Measurements from ENCODE around the gene CXADR.
"Not testable (repeated sequence)": the region's sequence is repeated elsewhere in the genome, so short reads cannot be mapped to it uniquely, and the experiment has no call there.

The CXADR gene

GRCh38 chr21:17512253-17513213, at the start of gene CXADR:
CXADR (plus strand) TSS chr21:17513043; CDS start chr21:17513130, 87 bp downstream.
- DNase-seq, result peak; percentile 74 to 89 (median 78)

- no peak for DNase-seq
These were observed 46.7 kb upstream of the CXADR start for GRCh38 chr21:17466166-17466565.

DNA sequence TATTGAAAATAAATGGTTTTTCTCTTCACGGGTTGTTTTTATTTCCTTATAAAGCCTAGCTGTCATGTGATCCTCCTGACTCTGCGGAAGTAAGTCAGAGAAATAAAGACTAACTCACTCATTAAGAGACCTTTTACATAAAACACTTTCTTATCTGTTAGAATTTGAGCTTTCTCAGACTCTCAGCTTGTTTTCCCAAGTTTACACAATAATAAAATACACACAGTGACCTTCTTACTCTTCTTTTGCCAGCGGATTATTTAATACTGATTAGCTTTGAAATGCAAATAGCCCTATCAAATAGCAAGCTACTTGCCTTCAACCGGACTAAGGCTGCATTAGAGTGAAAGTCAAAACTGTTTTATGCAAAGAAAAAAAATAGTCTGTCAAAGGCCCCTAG, 45.5 kb upstream of the CXADR start:
- no peak for DNase-seq

DNA sequence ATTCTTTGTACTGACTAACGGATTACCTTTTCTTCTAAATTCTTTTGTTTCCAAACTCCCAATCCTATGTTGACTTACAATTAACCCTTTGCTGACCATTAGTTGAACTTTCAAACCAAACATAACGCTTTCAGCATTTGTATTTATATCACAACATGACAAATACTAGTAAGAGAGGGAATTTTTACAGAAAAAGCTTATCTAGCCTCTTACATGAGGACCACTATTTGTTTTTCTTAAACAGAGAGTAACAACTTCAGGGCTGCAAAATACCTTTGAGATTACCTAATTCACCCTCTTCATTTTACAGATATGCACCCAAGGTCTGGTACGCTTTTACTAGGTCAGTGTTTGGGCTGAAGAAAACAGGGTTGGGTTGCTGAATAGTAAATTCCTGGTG, 45.0 kb upstream of the CXADR start:
- no peak for DNase-seq

GRCh38 chr21:17468698-17469097, 44.1 kb upstream of the CXADR start:
- no peak for DNase-seq

- no peak for DNase-seq
These were observed 43.1 kb upstream of the CXADR start for GRCh38 chr21:17469727-17470126.

DNA sequence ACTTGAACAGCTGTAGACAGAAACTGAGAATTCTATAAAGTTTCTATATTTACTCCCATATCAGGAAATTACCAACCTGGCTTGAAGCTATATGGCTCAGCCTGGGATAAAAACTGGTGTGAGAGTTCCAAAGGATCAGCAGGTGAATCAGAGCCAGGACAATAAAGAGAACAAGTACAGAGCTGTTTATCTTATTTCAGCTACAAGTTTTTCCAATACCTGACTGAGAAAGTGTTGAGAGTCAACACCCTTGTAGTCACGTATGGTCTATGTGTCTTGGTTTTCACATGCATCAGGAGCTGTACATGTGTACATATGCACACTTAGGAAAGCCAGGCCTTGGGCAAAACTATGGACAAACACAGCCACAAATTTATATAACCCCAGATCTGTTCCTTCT, 40.7 kb upstream of the CXADR start:
- no peak for DNase-seq

GRCh38 chr21:17472592-17473271, 40.1 kb upstream of the CXADR start:
- DNase-seq, result no peak

GRCh38 chr21:17476006-17476405, 36.8 kb upstream of the CXADR start:
- no peak for DNase-seq

DNA sequence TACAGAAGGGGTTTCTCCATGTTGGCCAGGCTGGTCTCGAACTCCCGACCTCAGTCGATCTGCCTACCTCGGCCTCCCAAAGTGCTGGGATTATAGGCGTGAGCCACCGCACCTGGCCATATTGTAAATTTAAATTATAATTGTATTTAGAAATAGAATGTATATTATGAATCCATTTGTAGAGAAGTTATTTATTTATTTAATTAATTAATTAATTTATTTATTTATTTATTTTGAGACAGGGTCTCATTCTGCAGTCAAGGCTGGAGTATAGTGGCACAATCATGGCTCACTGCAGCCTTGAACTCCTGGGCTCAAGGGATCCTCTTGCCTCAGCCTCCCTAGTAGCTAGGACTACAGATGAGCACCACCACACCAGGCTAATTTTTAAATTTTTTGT, 34.7 kb upstream of the CXADR start:
- not testable (repeated sequence) for DNase-seq

DNA sequence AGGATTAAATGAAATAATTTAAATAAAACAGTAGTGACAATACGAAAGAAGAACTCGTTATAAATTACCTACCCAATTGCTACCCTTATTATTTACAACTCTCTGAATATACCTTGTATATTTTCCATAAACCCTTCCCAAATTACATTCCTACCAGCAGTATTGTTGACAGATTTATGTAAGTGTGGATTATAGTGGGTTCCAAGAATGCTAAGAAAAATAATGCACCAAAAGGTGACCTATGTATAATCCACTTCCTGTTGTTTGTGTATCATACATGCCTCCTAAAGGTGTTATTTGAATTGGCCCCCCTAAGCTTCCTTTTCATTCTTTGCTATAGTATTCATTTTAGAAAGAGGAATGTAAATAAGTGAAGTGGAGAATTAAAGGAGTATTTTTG, 33.2 kb upstream of the CXADR start:
- no peak for DNase-seq

GRCh38 chr21:17482928-17483327, 29.9 kb upstream of the CXADR start:
- no peak for DNase-seq

DNA sequence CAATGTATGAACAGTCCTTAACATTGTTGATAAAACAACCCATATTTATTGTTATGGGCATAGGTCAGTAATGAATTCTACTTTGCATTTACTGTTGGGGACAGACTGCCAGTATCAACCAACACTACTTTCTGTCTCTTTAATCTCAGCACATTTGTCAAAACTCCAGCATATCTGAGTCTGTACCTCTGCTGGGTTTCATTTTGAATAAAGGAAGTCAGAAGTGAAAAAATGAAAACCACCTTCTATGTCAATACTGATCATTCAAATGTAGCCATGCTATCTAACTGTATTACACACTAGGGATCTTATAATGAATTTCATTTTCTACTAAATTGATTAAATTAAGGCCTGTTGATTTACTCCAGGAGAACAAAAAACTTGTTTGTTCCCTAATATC, 24.2 kb upstream of the CXADR start:
- DNase-seq, result no peak

DNA sequence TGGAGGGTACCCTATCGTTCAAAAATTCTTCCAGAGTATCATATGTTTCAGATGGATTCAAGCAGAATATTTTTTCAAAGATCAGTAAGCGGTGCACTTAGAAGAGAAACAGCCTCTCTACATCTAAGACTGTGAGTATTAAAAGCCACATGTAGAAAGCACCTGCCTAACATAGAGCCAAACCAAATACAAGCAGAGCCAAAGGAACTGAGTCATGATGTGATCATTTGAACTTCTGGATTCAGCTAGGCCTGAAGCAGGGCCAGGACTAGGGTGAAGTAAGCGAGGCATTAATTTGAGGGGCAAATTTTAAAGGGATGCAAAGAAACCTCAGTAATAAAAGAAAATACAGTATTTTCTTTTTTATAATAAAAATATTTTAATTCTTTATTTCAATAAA, 23.3 kb upstream of the CXADR start:
- not testable (repeated sequence) for DNase-seq

GRCh38 chr21:17491716-17492414, 21.0 kb upstream of the CXADR start:
- no peak for DNase-seq

GRCh38 chr21:17492415-17493168, 20.3 kb upstream of the CXADR start:
- DNase-seq, result no peak

- no peak for DNase-seq
These were observed 18.8 kb upstream of the CXADR start for GRCh38 chr21:17494051-17494450.

DNA sequence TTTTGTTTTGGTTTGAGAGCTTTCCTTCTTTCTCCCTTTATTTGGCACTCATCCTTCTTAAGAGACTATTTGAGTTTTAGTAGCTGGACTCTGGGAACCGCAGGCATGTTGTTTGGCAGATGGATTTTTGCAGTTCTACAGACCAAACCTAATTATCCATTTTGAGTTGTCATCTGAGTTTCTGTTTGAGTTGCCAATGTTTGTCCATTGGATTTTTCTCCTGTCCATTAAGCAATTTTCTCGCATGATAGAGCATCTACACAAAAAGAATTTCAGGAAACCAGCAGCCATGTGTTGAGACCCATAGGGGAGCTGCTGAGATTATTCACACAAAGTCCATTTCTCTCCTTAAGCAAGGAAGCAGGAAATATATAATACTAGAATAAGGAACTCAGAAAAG, 17.2 kb upstream of the CXADR start:
- no peak for DNase-seq

- DNase-seq, result no peak
These were observed 15.5 kb upstream of the CXADR start for GRCh38 chr21:17497316-17497715.

GRCh38 chr21:17498586-17498985, 14.3 kb upstream of the CXADR start:
- no peak for DNase-seq

- DNase-seq, result no peak
These were observed 11.5 kb upstream of the CXADR start for GRCh38 chr21:17501107-17502006.

DNA sequence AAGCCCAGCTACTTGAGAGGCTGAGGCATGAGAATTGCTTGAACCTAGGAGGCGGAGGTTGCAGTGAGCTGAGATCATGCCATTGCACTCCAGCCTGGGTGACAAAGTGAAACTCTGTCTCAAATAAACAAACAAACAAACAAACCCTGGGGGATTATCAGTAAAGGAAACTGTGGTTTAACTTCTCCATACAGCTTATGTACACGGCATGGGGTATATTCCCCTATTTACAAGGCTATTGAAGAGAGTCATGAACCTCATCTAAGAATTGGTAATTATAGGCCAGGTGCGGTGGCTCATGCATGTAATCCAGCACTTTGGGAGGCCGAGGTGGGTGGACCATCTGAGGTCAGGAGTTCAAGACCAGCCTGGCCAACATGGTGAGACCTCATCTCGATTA, 9.9 kb upstream of the CXADR start:
- DNase-seq, result not testable (repeated sequence)

Data from stimulated activated naive CD4-positive, alpha-beta T cell (primary cell).